Activated CD4-positive, CD25-positive, alpha-beta regulatory T cell treated with anti-CD3 and anti-CD28 coated beads, Interleukin-2, amount 50 U/mL, for 16 hours (primary cell): ENCODE measurements around the gene ATRX.
"Not testable (repeated sequence)": the region's sequence is repeated elsewhere in the genome, so short reads cannot be mapped to it uniquely, and the experiment has no call there.

ENCODE experiments used
- DNase-seq: peaks from one replicate; pipeline ENCODE4 v3.0.0-alpha.2; 2020; ENCODE audit warnings: low read depth, low spot score

The ATRX gene

GRCh38 chrX:77621453-77621852, 164.6 kb downstream of the ATRX start:
- DNase-seq, result not testable (repeated sequence)

- DNase-seq, result no peak
These were observed 168.8 kb downstream of the ATRX start for GRCh38 chrX:77617206-77617605.

- DNase-seq, result no peak
These were observed 182.2 kb downstream of the ATRX start for GRCh38 chrX:77603635-77604336.

GRCh38 chrX:77597511-77597910, 188.5 kb downstream of the ATRX start:
- DNase-seq, result no peak

- no peak for DNase-seq
These were observed 188.9 kb downstream of the ATRX start for GRCh38 chrX:77597090-77597489.

GRCh38 chrX:77595848-77596247, 190.2 kb downstream of the ATRX start:
- DNase-seq, result no peak

- DNase-seq, result no peak
These were observed 213.7 kb downstream of the ATRX start for GRCh38 chrX:77572322-77572721.

GRCh38 chrX:77565278-77565677, 220.7 kb downstream of the ATRX start:
- no peak for DNase-seq

GRCh38 chrX:77564823-77565222, 221.2 kb downstream of the ATRX start:
- DNase-seq, result no peak

GRCh38 chrX:77561372-77561771, 224.6 kb downstream of the ATRX start:
- no peak for DNase-seq

- DNase-seq, result no peak
These were observed 229.7 kb downstream of the ATRX start for GRCh38 chrX:77556276-77556675.

- no peak for DNase-seq
These were observed 237.3 kb downstream of the ATRX start for GRCh38 chrX:77548751-77549150.

- not testable (repeated sequence) for DNase-seq
These were observed 246.2 kb downstream of the ATRX start for GRCh38 chrX:77539778-77540177.

GRCh38 chrX:77531261-77531660, 254.8 kb downstream of the ATRX start:
- DNase-seq, result not testable (repeated sequence)

- DNase-seq, result no peak
These were observed 258.0 kb downstream of the ATRX start for GRCh38 chrX:77528034-77528433.

- DNase-seq, result no peak
These were observed 258.6 kb downstream of the ATRX start for GRCh38 chrX:77527233-77528001.

- DNase-seq, result no peak
These were observed 266.3 kb downstream of the ATRX start for GRCh38 chrX:77519765-77520164.

- no peak for DNase-seq
These were observed 271.8 kb downstream of the ATRX start for GRCh38 chrX:77514177-77514576.

- no peak for DNase-seq
These were observed 276.0 kb downstream of the ATRX start for GRCh38 chrX:77510007-77510406.

GRCh38 chrX:77505227-77505626, 280.8 kb downstream of the ATRX start:
- DNase-seq, result no peak

- no peak for DNase-seq
These were observed 283.0 kb downstream of the ATRX start for GRCh38 chrX:77502951-77503525.

- DNase-seq, result not testable (repeated sequence)
These were observed 285.9 kb downstream of the ATRX start for GRCh38 chrX:77500164-77500563.
